Activated T-helper 1 cell treated with anti-CD3 and anti-CD28 coated beads, Interleukin-2, amount 50 U/mL, for 16 hours (primary cell): ENCODE results near the gene FAM78A.
"Not testable (repeated sequence)": the region's sequence is repeated elsewhere in the genome, so short reads cannot be mapped to it uniquely, and the experiment has no call there.

Source experiments
- DNase-seq, 2 donors: peaks; one replicate each; pipeline ENCODE4 v3.0.0-alpha.2; 2020; ENCODE audit warnings: low read depth in 1 of 2, low spot score in 1 of 2

The FAM78A gene

DNA sequence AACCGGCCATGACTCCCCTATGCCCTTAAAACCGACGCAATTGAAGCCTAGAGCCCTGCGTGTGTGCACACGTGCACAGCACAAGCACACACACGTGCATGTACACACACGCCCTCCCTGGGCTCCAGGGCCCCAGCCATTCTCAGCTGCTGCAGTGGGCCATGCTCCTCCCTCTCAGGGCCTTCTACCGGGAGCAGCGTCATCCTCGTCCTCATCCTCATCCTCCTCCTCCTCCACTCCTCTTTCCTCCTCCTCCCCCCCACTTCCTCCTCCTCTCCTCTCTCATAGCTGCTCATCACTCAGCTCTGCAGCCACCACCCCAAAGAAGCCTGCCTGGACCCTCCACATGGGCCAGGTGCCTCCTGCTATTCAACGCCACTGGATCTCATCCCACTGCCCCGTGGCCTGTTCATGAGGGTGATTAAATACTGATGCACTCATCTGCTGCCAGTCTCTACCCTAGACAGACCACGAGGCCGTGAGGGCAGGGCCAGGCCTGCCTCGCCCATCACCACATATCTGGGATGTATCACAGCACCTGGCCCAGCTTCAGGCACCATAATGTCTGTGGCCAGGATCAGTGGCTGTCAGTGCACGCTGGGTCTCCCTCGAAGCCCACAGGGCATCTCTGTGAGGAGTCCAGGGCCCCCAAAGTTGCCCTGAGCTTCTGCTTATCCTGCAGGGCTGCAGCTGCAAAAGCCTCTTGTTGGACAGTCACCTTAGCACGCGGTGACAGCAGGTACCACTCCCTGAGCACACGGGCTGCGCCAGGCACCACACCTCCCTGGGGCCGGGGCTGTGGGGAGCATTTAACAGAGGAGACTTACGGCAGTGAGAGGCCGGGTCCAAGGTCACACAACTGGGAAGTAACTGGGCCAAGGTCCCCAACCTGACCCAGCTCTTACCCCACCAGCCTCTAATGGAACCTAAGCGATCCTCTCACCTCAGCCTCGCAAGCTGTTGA is 9.8 kb downstream of the FAM78A start:
- DNase-seq: no peak

DNA sequence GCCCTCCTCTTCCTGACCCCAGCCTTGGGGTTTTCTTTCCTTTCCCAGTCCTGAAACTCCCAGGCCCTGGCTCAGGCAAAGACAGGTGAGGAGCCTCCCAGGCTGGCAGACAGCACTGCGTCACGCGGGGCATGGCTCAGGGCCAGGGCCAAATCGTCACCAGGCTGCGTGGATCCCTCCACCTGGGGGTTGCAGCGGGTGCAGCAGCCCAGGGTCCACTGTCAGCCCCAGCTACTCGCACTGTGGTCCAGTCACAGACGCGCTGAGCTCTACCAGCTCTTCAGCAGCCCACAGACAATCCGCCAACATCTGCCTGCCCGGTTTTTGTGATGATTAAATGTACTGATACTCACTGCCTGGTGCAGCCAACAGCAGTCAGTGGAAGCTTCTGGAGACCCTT is 12.1 kb downstream of the FAM78A start:
- no peak for DNase-seq

DNA sequence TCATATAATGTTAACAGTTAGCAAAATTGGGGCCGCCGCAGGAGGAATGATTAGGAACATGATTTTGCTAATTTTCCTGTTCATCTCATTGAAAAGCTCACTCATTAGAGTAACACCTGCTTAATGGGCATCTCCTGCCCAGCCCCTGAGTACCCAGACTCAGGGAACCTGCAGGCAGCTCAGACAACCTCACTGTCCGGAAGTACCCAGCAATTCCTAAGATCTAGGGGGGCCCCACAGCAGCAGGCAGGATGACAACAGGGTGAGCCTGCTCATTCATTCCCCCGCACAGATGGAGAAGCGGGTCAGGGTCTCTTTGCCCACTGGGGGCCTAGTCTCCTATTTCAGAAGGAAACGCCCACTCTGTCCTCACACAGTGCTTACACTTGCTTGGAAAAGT is 12.6 kb downstream of the FAM78A start:
- DNase-seq: no peak

DNA sequence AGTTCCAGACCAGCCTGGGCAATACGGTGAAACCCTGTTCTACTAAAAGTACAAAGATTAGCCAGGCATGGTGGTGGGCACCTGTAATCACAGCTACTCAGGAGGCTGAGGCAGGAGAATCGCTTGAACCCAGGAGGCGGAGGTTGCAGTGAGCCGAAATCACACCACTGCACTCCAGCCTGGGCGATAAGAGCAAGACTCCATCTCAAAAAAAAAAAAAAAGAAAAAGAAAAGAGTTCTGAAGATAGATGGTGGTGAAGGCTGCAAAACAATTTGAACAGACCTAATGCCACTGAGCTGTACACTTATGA is 13.3 kb downstream of the FAM78A start:
- DNase-seq: not testable (repeated sequence)

DNA sequence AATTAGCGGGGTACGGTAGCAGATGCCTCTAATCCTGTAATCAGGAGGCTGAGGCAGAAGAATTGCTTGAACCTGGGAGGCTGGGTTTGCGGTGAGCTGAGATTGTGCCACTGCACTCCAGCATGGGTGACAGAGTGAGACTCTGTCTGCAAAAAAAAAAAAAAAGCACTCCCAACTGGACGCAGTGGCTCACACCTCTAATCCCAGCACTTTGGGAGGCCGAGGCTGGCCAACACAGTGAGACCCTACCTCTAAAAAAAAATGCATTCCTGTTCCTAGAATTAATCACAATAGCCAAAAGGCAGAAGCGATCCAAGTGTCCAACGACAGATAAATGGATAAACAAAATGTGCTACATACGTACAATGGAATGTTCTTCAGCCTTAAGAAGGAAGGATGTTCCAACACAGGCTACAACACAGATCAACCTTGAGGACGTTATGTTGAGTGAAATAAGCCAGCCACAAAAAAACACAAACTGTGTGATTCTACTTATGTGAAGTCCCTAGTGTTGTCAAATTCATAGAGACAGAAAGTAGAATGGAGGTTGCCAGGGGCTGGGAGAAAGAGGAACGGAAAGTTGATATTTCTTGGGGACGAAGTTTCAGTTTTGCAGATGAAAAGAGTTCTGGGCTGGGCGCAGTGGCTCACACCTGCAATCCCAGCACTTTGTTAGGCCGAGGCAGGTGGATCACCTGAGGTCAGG is 13.8 kb downstream of the FAM78A start:
- no peak for DNase-seq

DNA sequence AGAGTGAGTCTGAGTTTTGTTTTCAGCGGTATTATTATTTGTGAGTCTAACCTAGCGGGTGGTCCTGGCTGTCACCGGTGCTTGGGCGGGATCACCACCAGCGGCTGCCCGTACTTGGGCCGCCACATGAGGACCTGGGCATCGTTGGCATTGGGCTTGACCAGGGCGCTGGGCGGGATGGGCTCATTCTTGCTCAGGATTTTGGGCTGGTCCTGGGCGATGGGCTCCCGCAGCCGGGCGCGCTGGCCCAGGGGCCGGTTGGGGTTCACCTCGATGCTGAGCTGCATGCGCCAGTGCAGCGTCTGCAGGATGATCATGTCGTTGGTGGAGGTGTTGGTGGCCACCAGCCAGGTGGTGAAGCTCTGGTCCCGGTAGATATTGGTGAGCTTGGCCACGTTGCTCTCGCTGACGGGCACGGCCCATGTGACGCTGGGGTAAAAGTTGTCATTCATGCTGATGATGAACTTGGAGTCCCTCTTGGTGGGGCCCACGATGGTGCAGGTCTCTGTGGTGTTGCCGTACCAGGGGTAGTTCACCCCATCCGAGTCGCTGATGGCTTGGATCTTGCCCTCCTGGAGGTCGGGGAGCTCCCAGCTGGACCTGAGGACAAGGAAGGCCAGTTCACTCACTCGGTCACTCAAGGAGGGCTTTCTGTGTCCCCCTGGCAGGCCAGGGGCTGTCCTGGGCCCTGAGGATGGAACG is 15.4 kb downstream of the FAM78A start:
- DNase-seq: no peak

DNA sequence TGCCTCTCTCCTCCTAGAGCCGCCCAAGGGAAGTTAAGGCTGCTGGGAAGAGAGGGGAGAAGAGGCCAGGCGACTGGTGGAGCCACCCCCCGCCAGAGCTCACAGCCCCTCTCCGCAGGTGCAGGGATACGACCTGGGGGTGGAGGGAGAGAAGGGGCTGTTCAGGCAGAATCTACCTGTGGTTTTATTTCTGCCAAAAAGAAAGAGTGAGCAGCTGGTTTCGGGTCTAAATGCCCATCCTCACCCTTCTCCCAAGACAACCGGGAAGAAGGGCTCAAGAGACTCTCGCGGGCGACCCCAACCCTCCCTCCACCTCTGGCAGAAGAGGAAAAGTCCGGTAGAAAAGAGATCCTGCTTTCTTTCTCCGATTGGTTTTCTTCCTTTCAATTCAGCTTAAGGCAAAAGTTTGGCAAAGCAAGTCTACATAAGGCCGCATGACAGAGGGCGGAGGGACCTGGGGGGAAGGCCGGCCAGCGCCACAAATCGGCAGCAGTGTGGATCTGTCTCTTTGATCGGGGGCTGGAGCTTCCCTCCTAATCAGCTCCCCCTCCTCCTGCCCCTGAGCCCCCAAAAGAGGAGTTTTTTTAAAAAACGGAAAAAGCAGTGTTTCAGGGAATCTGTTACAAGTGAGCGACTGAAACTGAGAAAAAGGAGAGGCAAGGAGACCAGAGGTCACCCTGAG is 16.3 kb downstream of the FAM78A start:
- no peak for DNase-seq

DNA sequence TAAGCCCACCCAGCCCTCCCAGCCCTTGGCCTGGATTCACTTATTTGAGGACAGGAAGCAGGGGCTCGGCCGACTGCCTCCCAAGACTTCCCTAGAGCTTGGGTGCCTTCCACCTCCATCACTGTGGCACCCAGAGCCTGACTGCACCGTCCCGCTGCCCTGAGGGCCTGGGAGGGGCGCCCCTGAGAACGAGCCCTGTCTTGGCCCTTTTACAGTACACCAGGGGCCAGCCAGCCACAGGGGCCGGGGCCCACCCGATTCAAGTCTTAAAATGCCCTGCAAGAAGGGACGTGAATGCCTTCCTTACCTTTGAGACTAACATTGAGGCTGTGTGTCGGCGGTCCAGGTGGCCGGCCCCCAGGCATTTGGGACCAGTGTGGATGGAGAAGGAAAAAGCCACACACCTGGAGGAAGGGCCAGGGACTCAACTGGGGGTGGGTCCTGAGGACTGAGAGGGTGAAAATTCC is 16.8 kb downstream of the FAM78A start:
- no peak for DNase-seq

DNA sequence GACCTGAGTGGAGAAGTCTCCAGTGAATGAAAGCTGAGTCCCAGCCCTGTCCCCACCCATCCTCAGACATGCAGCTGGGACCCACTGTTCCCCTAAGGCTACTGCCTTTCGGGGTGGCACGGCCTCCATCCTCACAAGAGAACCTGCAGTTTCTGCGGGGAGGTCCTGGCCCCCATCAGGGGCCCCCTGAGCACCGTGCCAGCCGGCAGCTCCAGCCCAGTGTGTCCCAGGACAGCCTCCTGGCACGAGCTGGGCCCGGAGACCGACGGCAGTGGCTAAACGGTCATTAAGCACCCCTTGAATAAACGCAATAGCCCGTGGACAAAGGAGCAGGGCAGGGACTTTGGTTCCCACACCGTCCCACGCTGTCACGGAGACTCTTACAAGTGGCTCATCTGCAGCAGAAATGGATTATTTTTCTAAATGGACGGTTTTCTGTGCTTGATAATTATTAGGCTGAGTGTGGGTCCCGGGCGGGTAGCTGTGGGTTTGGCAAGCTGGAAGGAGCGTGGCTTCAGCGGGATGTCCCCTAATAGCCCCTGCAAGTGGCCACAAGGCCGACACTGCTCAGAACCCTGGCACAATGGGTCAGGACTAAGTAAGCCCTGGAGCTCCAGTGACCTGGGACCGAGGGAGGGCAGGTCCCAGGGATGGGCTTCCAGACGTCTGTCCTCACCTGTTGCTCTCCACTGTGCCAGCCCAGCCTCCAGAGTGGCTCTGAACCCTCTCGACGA is 17.4 kb downstream of the FAM78A start:
- no peak for DNase-seq

DNA sequence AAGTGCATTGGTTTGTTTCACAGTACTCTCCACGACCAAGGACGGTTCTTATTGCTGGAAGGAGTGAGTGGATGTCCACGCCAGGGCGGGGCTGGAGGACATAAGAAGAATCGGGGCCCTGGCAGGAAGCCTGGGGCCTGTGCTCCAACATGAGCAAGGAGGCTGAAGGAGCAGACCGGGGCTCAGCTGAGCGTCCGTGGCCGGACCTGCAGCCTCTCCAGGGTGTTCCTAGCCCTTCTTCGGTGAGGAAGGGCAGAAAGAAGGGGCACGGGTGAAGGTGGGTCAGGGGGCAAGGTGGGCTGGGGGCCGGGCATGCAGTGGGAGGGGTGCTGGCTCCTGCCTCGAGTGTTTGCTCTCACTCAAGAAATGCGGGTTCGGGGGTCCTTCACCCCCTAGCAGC is 18.1 kb downstream of the FAM78A start:
- no peak for DNase-seq

DNA sequence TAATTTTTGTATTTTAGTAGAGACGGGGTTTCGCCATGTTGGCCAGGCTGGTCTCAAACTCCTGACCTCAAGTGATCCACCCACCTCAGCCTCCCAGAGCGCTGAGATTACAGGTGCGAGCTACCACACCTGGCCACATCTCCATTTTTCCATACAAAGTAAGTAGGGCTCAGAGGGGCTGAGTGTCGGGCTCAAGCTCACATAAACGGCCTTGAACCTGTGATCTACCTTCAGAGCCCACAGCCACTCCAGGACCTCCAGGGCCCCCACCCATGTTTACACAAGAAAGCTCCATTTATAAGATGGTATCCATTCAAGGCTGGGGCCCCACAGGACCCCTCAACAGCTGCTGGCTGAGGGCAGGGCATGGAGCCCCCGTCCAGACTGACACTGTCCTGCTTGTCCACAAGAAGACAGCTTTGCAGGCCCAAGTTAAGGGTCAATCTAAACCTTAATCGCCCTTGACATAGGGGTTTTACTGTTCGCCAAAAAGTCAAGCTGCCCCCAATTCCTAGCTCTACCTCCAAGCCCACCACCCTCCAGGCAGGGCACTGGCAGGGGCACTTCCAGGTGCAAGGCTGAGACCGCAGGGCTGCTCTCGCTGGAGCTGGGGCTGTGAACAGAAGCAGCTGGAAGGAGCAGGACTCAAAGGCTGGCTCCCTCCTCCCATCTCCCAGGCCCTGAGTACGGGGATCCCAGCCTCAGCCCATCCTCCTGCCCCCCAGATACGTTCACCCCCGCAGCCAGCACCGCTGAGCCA is 18.9 kb downstream of the FAM78A start:
- DNase-seq: no peak

DNA sequence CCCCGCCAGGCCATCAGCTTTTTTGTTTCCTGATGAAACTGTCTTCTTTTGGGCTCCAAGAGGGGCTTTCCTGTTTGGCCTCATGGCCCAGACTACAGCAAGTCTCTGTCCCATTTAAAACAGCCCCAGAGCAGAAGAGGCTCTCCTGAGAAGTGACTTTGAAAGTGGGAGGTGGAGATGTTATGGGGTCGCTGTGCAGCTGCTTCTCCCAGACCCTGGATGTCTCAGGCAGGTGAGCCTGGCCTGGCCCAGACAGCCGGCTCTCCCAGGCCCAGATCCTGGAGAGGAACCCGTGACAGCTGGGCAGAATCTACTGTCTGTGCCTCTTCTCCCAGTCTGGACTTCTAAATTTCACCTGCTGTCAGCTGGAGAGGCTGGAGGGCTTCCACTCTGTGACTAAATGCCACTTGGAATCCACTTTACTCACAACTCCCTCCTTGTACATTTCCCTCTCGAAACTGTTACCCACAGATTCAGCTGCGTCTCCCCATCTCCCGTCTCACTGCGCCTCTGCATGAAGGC is 20.6 kb downstream of the FAM78A start:
- DNase-seq: no peak

DNA sequence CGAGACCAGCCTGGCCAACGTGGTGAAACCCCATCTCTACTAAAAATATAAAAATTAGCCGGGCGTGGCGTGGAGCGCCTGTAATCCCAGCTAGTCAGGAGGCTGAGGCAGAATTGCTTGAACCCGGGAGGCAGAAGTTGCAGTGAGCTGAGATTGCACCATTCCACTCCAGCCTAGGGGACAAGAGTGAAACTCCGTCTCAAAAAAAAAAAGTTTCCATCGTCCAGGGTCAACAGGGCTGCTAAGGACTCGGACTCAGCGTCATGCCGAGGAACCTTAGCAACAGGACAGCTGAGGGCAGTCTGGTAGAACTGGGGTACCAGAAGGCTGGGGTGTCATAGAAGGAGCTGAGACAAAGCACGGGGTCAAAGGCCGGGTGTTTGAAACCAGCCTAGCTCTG is 21.7 kb downstream of the FAM78A start:
- DNase-seq: no peak

DNA sequence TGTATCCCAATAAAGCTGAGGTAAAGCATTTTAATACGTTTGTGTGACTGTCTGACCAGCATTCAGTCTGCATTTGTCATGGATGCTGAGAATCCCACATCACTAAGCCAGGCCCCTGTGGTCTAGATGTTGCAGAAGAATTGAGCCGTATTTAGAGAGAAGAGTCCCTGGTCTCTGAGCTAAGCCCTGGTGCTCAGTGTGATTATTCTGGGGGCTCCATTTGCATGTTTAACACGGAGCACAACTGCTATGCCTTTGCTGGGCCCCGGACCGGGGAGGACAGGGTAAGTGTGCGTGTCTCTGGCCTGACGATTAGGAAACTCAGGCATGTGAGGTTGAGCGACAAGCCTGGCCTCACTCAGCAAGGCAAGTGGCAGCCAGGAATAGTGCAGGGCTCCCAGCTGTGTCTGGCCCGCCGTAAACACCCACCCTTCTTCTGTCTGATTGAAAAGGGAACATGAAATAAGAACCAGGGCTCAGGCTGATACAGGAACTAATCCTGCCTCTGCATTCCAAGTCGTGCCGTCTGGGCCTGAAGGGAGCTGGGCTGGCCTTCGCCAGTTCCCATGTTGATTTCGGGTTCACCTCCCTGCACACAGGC is 22.3 kb downstream of the FAM78A start:
- no peak for DNase-seq

DNA sequence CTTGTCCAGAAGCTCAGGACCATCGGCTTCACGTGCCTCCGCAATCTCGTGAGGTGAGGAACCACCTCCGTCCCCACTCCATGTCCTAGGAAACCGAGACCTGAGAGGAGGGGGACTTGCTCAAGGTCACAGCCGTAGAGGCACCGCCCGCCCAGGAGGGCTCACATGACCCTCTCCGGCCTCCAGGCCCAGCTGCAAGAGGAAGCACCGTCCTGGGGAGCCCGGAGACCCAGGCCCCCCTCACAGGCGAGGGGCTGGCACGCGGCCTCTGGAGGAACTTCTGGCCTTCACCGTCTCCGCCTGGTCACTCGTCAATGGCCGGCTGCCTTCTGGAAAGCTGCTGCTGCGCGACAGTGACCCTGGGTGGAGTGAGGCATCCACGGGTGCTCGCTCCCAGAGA is 24.2 kb downstream of the FAM78A start:
- DNase-seq: no peak

DNA sequence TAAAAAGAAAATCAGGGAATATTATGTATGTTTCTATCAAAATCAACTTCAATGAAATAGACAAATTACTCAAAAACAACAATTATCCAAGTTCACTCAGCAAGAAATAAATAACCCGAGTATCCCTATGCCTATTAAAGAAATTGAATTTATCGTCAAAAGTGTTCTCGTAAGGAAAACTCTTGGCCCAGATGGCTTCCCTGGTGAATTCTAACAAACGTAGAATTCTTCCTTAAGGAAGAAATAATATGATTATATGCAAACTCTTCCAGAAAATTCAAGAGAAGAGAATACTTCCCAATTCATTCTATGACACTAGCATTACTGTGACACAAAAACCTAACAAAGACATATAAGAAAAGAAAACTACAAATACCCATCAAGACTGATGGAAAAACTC is 29.7 kb downstream of the FAM78A start:
- DNase-seq: no peak

DNA sequence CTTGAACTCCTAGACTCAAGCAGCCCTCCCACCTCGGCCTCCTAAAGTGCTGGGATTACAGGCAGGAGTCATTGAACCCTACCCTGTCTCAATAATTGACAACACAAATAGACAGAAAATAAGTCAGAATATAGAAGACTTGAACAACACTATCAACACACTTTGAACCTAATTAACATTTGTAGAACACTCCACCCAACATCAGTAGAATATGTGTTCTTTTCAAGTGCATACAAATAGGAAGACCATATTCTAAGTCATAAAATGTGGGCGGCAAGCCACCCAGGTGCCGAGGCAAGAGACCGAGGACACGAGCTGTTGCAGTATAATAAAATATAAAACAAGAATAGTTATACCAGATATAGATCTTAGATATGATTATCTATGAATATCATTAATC is 32.0 kb downstream of the FAM78A start:
- not testable (repeated sequence) for DNase-seq

DNA sequence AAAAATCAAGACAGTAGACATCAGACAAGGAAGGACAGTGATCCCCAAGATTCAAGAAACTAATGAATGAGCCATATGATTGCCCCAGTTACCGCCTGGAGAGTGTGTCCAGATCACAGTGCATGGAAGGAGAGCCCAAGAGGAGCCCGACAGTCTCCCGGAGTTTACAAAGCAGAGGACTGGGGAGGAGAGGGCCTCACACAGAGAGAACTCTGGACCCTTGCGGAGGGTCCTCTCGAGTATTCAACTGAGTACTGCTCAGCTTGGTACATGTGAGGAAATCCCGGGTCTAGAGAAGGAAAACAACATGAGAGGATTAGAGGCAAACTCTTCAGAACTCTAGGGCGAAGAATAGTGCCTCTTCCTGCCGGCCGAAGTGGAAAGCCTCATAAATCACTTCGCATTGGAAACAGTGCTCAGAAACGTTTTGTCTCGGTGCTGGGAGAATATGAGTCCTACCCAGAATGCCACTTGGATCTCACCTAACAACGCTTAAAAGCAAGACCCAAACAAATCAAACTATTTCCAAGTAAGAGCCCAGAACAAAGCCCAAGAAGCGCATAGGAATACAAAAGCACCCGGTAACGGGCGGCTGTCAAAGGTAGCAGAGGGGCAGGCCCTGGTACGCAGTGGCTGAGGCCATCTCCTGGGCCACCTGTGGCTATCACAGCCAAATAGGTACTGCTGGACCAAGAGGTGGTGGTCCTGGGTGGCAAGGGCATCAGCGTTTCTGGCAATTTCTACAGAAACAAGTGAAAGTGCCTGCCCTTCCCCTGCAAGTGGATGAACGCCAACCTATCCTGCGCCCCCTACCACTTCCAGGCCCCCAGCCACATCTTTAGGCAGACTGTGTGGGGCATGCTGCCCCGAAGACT is 36.0 kb downstream of the FAM78A start:
- no peak for DNase-seq
